Pulmonary artery endothelial cell (primary cell): ENCODE data around the gene ZDHHC13. TPM values are rescaled to one million over a fixed set of nuclear protein-coding genes. Genes with fewer than 3 reads are reported as not detected.

ENCODE experiments used
- DNase-seq: peaks from one replicate; pipeline ENCODE4 v3.0.0-alpha.2; 2011; ENCODE audit warnings: low read depth, low spot score
- total RNA-seq: library from RNA; depleted of rRNA; stranded (reverse); fragments of >200 nt; gene quantifications from 2 replicates; pipeline ENCODE4 v1.2.3, GENCODE V29; 2014

Gene ZDHHC13
- total RNA-seq, 1 donor from 2014 or later: 67.7 TPM

GRCh38 chr11:19201737-19202605 lies 85.0 kb downstream of the ZDHHC13 start, which contains the start of gene CSRP3:
Gene CSRP3, minus strand, starts transcription at chr11:19201983. Its CDS starts 9,535 bp downstream, at chr11:19192448.
- no peak for DNase-seq

- DNase-seq: no peak
Measured at GRCh38 chr11:19204836-19205235, 87.9 kb downstream of the ZDHHC13 start.

DNA sequence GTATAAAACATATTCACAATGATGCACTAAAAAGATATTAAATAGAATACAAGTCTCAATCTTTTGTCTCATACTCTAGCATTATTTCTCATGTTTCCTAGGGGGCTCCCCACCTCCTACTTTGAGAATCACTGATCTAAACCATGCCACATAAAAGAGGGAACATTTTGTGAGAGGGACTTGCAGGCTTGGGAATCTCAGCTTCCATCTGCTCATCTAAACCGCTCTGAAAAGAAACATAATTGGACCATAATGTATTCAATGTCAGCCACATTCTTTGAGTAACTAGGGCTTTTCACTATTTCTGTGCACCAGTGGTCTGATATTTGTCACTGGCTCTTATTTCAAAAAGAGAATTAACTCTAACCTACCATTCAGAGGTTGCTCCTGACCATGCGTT lies 91.2 kb downstream of the ZDHHC13 start:
- DNase-seq: no peak

DNA sequence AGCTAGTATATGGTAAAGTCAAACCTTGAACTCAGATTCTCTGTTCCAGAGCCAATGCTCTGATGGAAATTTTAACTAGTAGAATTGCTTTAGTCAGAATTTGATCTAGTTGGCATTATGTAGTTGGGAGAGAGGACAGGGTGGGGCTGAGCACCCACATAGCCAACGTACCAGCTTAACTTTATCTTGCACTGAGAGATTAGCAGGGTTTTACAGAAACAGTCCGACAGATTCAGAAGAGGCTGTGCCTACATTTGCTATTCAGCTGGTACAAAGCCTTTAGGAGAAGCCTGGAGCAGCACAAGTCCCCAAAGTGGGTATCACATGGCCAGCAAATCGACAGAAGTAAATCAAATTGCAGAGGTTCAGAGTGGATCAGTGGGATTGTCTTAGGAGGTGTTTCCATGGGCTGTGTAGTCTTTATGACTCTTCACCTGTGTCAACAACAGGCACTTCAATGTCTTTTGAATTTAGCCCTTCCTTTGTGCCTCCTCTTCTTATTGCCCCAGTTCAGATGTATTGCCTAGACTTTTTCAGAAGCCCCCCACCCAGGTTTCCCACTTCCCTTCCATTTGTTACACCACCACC lies 92.1 kb downstream of the ZDHHC13 start:
- DNase-seq: no peak

DNA sequence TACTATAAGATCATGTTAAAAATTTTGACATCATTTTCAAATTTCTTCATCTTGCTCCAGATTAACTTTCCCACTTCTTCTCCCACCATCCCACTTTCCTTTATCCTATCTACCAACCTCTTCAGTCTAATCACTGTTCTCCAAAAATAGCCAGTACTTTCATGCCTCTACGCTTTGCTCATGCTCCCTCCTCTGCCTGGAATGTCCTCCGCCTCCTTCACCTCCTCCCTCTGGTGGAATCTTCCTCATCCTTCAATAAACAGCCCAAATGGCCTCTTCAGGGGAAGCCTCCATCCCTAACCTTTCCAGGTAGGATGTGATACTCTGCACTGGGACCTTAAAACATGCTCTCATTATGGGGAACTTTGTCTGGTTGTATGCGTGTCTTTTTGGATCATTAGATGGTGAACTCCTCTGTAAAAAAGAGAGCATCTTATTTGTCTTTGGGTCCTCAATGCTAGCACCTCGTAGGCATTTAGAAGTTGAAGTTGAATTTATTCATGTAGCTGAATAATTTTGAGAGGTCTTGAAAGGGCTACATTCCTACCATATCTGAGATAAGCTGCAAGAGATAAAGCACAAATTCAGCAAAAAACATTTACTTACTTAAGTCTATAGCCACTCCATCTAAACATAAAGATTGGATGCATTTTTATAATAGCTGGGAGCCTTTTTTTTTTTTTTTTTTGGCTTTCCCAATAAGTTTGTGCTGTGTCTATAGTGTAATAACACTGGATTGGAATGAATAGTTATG lies 92.8 kb downstream of the ZDHHC13 start:
- DNase-seq: no peak

DNA sequence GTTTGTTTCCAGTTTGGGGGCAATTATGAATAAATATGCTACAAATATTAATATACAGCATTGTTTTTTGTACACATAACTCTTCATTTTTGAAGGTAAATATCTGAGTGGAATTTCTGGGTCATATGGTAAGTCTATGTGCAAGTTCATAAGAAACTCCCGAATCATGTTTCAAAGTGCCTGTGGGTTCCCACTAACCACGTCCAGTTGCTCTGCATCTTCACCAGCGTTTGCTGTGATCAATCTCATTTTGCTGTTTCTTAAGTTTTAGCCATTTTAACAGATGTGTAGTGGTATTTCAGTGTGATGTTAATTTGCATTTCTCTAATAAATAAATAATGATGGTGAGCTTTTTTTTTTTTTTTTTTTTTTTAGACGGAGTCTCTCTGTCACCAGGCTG lies 99.1 kb downstream of the ZDHHC13 start:
- no peak for DNase-seq

- no peak for DNase-seq
Measured at GRCh38 chr11:19216709-19217374, 99.9 kb downstream of the ZDHHC13 start.

DNA sequence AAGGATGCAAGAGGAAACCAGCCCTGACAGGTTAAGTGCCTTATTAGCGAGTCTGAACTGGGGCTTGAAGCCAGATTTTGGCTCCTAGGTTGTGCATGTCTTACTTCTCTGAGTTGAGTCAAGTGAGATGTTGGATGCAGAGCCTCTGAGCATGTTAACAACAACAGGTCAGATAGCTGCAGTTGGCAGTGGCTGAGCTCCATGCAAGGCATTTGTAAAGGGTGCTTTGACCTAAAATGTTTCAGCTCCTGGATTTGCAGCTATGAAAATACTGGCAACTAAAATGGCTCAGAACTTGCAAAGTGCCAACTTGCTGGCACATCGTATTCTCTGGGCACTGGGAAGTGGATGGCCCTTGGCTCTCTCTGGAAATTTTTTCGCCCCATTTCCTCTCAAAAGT lies 101.2 kb downstream of the ZDHHC13 start:
- DNase-seq: no peak

- DNase-seq: no peak
Measured at GRCh38 chr11:19218786-19219460, 102.0 kb downstream of the ZDHHC13 start.

- peak; percentile 47 for DNase-seq
Measured at GRCh38 chr11:19220903-19221724, 104.1 kb downstream of the ZDHHC13 start.

- no peak for DNase-seq
Measured at GRCh38 chr11:19225123-19225522, 108.2 kb downstream of the ZDHHC13 start.

DNA sequence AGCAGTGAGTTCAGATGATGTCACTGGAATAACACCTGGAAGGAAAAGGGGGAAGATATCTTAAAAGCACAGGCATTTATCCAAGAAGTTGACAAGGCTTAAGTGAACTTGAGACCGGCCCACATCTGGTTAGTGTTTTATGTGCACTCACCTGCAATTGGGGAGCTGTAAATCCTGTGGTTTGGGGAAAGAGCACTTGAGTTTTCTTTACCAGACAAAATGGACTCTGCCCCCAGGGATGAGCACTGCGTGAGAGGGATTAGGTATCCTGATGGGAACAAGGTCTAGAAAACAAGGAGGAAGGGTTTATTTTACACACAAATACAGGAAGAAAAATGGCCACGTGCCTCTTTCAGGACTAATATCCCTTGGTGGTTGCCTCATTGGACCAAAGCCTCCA lies 108.6 kb downstream of the ZDHHC13 start:
- DNase-seq: no peak

Other genes starting within 250 kb of the ZDHHC13 start
- gene MRGPRX1, start 177.8 kb upstream of the ZDHHC13 start, total RNA-seq: not detected in 2 replicates
- not detected in 2 replicates for gene MRGPRX2, start 56.5 kb upstream of the ZDHHC13 start, total RNA-seq
- gene CSRP3, start 84.8 kb downstream of the ZDHHC13 start, total RNA-seq: not detected in 2 replicates
- gene E2F8, start 123.8 kb downstream of the ZDHHC13 start, total RNA-seq: 2.5 and 5.2 TPM in 2 replicates